ENCODE results near the gene MYF6.

DNA sequence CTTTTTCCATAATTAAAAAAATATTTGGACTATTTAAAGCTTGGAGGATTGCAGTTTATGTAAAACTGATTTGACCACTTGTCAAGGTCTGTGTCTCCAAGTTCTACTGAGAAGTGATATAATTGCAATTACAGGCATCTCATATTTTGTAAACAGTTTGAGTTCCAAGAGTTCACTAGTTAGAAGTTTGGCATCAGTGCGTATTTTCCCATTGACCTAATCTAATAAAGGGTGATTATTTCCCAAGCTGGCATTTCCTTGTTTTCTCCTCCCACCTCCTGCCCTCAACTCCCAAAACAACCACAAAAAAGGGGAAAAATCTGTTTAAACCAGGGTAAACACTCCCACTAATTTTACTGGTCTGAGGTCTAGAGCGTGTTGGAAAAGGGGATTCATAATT is 3.0 kb upstream of the MYF6 start:
- TF ChIP-seq CTCF (IDR thresholded peaks at IDR 0.05; ENCODE audit: borderline replicate concordance, extremely low read depth, low read length, poor library complexity, severe bottlenecking): no peak
- TF ChIP-seq EZH2 (IDR thresholded peaks at IDR 0.05; ENCODE audit: borderline replicate concordance, low read depth, low read length, severe bottlenecking): no peak
